Measurements from ENCODE around the gene SEBOX.

DNA sequence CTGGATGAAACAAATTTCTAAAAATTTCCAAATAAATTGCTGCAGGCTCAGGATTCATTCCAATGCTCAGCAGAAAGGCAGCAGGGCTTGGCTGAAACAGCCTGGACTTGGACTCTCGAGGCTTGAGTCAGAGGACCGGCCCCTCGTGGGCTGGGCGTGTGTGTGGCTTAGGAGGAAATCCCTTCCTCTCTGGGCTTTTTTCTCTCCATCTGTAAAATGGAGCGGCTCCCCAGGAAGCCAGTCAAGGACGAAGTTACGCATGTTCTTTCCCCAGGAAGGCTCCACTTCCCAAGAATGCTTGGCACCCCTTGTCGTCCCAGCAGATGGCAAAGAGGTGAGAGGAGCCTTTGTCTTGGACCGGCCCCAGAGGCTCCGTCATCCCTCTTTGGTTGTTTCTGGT lies 27.5 kb upstream of the SEBOX start:
- TF ChIP-seq POLR2A (IDR thresholded peaks at IDR 0.05), result no peak
- TF ChIP-seq POLR2AphosphoS5 (IDR thresholded peaks at IDR 0.05), result no peak
- TF ChIP-seq, protein P1, sequence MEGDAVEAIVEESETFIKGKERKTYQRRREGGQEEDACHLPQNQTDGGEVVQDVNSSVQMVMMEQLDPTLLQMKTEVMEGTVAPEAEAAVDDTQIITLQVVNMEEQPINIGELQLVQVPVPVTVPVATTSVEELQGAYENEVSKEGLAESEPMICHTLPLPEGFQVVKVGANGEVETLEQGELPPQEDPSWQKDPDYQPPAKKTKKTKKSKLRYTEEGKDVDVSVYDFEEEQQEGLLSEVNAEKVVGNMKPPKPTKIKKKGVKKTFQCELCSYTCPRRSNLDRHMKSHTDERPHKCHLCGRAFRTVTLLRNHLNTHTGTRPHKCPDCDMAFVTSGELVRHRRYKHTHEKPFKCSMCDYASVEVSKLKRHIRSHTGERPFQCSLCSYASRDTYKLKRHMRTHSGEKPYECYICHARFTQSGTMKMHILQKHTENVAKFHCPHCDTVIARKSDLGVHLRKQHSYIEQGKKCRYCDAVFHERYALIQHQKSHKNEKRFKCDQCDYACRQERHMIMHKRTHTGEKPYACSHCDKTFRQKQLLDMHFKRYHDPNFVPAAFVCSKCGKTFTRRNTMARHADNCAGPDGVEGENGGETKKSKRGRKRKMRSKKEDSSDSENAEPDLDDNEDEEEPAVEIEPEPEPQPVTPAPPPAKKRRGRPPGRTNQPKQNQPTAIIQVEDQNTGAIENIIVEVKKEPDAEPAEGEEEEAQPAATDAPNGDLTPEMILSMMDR (IDR thresholded peaks at IDR 0.05), result no peak
- TF ChIP-seq EP300 (IDR thresholded peaks at IDR 0.05), result no peak

Measured in upper lobe of left lung (tissue), 4 donors.